ENCODE measurements around the gene L1CAM. TPM values are rescaled to one million over a fixed set of nuclear protein-coding genes. Genes with fewer than 3 reads are reported as not detected.

L1CAM gene
- total and polyA plus RNA-seq, 8 donors = 0.84 to 3.9 (median 1.2) TPM

GRCh38 chrX:153864561-153865320, 21.2 kb downstream of the L1CAM start:
- Histone ChIP-seq H3K4me1 (no peaks in the 10 kb centered on the region), H3K36me3 (no peaks in the 10 kb centered on the region), H3K4me3 (no peak overlapping the region), H3K27ac (no peak overlapping the region), H3K27me3 (peaks cover 0 to 5% (median 0%) of the 10 kb centered on the region in 4 donors), H3K9me3 (no peaks in the 10 kb centered on the region)
- TF ChIP-seq CTCF (IDR thresholded peaks at IDR 0.05) = no peak
- FAIRE-seq (no peak), DNase-seq (peak in 2 of 6 donors; percentile 51 to 66), ATAC-seq (no peak)
- 69 to 82% methylated on average over 30 of the region's 30 CpGs for WGBS, 2 donors
- intact Hi-C loops (cut with DNase I) = no loop called here

- WGBS, 2 donors = 59 to 72% methylated on average over 10 of the region's 10 CpGs
- DNase-seq = peak in 1 of 6 donors; percentile 44
- H3K36me3 ChIP-seq = no peaks in the 10 kb centered on the region
- TF ChIP-seq CTCF (IDR thresholded peaks at IDR 0.05) = no peak
- no peak overlapping the region for H3K27ac ChIP-seq
- ATAC-seq = no peak
- peaks cover 0 to 4% (median 0%) of the 10 kb centered on the region in 4 donors for H3K27me3 ChIP-seq
- no peaks in the 10 kb centered on the region for H3K9me3 ChIP-seq
- H3K4me3 ChIP-seq = no peak overlapping the region
- intact Hi-C loops (cut with DNase I) = no loop called here
- no peaks in the 10 kb centered on the region for H3K4me1 ChIP-seq
- no peak for FAIRE-seq
Measured at GRCh38 chrX:153864101-153864500, 21.9 kb downstream of the L1CAM start.

GRCh38 chrX:153863251-153863991, 22.6 kb downstream of the L1CAM start:
- 48 to 53% methylated on average over 25 to 28 of the region's 28 CpGs for WGBS, 2 donors

GRCh38 chrX:153862369-153863250, 23.4 kb downstream of the L1CAM start:
- intact Hi-C loops (cut with DNase I) = no loop called here
- H3K27me3 ChIP-seq = peaks cover 0 to 5% (median 2%) of the 10 kb centered on the region in 4 donors
- no peaks in the 10 kb centered on the region for H3K9me3 ChIP-seq
- FAIRE-seq (no peak), DNase-seq (peak in 2 of 6 donors; percentile 41 to 46), ATAC-seq (no peak)
- H3K36me3 ChIP-seq = no peaks in the 10 kb centered on the region
- H3K4me3 ChIP-seq = no peak overlapping the region
- H3K27ac ChIP-seq = no peak overlapping the region
- WGBS, 2 donors = 44 to 61% methylated on average over 22 of the region's 22 CpGs
- no peak for TF ChIP-seq CTCF (IDR thresholded peaks at IDR 0.05)
- no peaks in the 10 kb centered on the region for H3K4me1 ChIP-seq

More at GRCh38 chrX:153863251-153863991, 22.6 kb downstream of the L1CAM start:
- Histone ChIP-seq H3K27me3 (peaks cover 0 to 4% (median 0%) of the 10 kb centered on the region in 4 donors), H3K27ac (no peak overlapping the region), H3K36me3 (no peaks in the 10 kb centered on the region), H3K9me3 (no peaks in the 10 kb centered on the region), H3K4me3 (no peak overlapping the region), H3K4me1 (no peaks in the 10 kb centered on the region)
- ATAC-seq = no peak
- peak in 2 of 6 donors; percentile 47 to 56 for DNase-seq
- FAIRE-seq = no peak
- no peak for TF ChIP-seq CTCF (IDR thresholded peaks at IDR 0.05)
- intact Hi-C loops (cut with DNase I) = no loop called here
